HPDE6-E6E7 (cell line): ENCODE results near the gene CCBE1.

Source experiments
- DNase-seq: peaks from one replicate; pipeline ENCODE4 v3.0.0; 2011; ENCODE audit warnings: missing footprints; ENCODE audit errors: extremely low spot score

Gene CCBE1

GRCh38 chr18:59455728-59456276 lies 241.4 kb downstream of the CCBE1 start:
- DNase-seq = no peak

GRCh38 chr18:59454909-59455727 lies 242.1 kb downstream of the CCBE1 start:
- DNase-seq = no peak

- no peak for DNase-seq
Observed at GRCh38 chr18:59453468-59453961, 243.7 kb downstream of the CCBE1 start.

- no peak for DNase-seq
Observed at GRCh38 chr18:59451963-59452362, 245.3 kb downstream of the CCBE1 start.

- no peak for DNase-seq
Observed at GRCh38 chr18:59451073-59451472, 246.2 kb downstream of the CCBE1 start.

- no peak for DNase-seq
Observed at GRCh38 chr18:59448546-59448945, 248.7 kb downstream of the CCBE1 start.

- DNase-seq = no peak
Observed at GRCh38 chr18:59446012-59446411, 251.2 kb downstream of the CCBE1 start.

- no peak for DNase-seq
Observed at GRCh38 chr18:59437851-59438569, 259.2 kb downstream of the CCBE1 start.

GRCh38 chr18:59432803-59433597 lies 264.2 kb downstream of the CCBE1 start:
- no peak for DNase-seq

GRCh38 chr18:59431131-59431530 lies 266.1 kb downstream of the CCBE1 start:
- no peak for DNase-seq

GRCh38 chr18:59429608-59430007 lies 267.6 kb downstream of the CCBE1 start:
- no peak for DNase-seq

- no peak for DNase-seq
Observed at GRCh38 chr18:59428018-59428417, 269.2 kb downstream of the CCBE1 start.

- DNase-seq = peak; percentile 36
Observed at GRCh38 chr18:59426855-59427254, 270.4 kb downstream of the CCBE1 start.

GRCh38 chr18:59423259-59423658 lies 274.0 kb downstream of the CCBE1 start:
- DNase-seq = no peak

- no peak for DNase-seq
Observed at GRCh38 chr18:59420244-59420643, 277.0 kb downstream of the CCBE1 start.

GRCh38 chr18:59419386-59419785 lies 277.8 kb downstream of the CCBE1 start:
- DNase-seq = no peak

GRCh38 chr18:59416818-59417217 lies 280.4 kb downstream of the CCBE1 start:
- DNase-seq = no peak

- no peak for DNase-seq
Observed at GRCh38 chr18:59414111-59414653, 283.0 kb downstream of the CCBE1 start.

GRCh38 chr18:59402432-59403090 lies 294.7 kb downstream of the CCBE1 start:
- DNase-seq = peak; percentile 64

- no peak for DNase-seq
Observed at GRCh38 chr18:59400407-59400806, 296.8 kb downstream of the CCBE1 start.
